GM23338 (cell line): Measurements from ENCODE around the gene FOXO3.

ENCODE experiments used
- ETS1 ChIP-seq: IDR thresholded peaks from 2 replicates; pipeline ENCODE4 v1.6.1; 2016; ENCODE audit warnings: antibody characterized with exemption
- EZH2 ChIP-seq: fragments of 200-600 bp; sonication (generic); IDR thresholded peaks from one replicate; pipeline ENCODE4 v1.8.0; 2017; ENCODE audit warnings: antibody characterized with exemption, mild to moderate bottlenecking, low read depth; ENCODE audit not compliant: unreplicated experiment
- TF ChIP-seq, protein P1 (sequence below), 2 experiments: fragments of 200-600 bp in 1 of 2; sonication (generic) in 1 of 2; conservative IDR thresholded peaks; 2 replicates each; pipeline versions ENCODE4 v1.5.1 to v1.6.1; 2016 to 2017; ENCODE audit warnings: antibody characterized with exemption in 2 of 2, low read depth in 2 of 2, mild to moderate bottlenecking in 2 of 2, moderate library complexity in 1 of 2

DNA sequence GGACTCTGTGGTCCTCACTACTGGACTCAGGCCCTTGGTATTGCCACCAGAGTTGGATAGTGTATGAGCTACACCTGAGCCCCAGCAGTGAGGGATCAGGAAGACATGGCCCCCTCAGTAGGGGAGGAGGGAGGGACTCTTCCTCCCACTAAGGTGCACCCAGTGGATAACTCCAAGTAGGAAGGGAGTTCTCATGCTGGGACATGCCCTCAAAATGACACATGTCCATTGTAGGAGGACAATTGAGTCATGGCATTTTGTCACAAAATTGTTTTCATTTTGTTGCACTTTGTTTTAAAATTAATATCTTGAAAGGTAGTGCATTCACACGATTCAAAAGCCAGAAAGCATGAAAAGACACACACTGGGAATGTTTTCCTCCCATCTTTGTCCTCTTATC is 127.2 kb downstream of the FOXO3 start:
- TF ChIP-seq, protein P1, sequence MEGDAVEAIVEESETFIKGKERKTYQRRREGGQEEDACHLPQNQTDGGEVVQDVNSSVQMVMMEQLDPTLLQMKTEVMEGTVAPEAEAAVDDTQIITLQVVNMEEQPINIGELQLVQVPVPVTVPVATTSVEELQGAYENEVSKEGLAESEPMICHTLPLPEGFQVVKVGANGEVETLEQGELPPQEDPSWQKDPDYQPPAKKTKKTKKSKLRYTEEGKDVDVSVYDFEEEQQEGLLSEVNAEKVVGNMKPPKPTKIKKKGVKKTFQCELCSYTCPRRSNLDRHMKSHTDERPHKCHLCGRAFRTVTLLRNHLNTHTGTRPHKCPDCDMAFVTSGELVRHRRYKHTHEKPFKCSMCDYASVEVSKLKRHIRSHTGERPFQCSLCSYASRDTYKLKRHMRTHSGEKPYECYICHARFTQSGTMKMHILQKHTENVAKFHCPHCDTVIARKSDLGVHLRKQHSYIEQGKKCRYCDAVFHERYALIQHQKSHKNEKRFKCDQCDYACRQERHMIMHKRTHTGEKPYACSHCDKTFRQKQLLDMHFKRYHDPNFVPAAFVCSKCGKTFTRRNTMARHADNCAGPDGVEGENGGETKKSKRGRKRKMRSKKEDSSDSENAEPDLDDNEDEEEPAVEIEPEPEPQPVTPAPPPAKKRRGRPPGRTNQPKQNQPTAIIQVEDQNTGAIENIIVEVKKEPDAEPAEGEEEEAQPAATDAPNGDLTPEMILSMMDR (conservative IDR thresholded peaks at IDR 0.05; ENCODE audit: low read depth in 2 of 2) = no peak
- TF ChIP-seq EZH2 (no peak), ETS1 (no peak)
